HG02642 (cell line): ENCODE data around the gene LYPD6B.

Experiments
- ATAC-seq: cut with Tn5 transposase; IDR thresholded peaks from one replicate; pipeline ENCODE4 v1.9.1; 2021; ENCODE audit warnings: mild to moderate bottlenecking; ENCODE audit not compliant: unreplicated experiment, poor library complexity

LYPD6B gene

GRCh38 chr2:149183187-149183586 lies 144.7 kb downstream of the LYPD6B start:
- no peak for ATAC-seq

GRCh38 chr2:149184991-149185390 lies 146.5 kb downstream of the LYPD6B start:
- ATAC-seq: no peak

DNA sequence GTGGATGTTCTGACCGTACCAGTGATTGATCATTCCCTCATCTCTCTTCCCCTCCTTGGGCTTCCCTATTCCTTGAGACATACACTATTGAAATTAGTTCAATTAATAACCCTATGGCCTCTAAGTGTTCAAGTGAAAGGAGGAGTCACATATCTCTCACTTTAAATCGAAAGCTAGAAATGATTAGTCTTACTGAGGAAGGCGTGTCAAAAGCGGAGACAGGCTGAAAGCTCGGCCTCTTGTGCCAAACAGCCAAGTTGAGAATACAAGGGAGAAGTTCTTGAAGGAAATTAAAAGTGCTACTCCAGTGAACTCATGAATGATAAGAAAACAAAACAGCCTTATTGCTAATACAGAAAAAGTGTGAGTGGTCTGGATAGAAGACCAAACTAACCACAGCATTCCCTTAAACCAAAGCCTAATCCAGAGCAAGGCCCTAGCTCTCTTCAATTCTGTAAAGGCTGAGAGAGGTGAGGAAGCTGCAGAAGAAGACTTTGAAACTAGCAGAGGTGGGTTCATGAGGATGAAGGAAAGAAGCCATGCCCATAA lies 147.5 kb downstream of the LYPD6B start:
- ATAC-seq: no peak

GRCh38 chr2:149187057-149187456 lies 148.6 kb downstream of the LYPD6B start:
- no peak for ATAC-seq

DNA sequence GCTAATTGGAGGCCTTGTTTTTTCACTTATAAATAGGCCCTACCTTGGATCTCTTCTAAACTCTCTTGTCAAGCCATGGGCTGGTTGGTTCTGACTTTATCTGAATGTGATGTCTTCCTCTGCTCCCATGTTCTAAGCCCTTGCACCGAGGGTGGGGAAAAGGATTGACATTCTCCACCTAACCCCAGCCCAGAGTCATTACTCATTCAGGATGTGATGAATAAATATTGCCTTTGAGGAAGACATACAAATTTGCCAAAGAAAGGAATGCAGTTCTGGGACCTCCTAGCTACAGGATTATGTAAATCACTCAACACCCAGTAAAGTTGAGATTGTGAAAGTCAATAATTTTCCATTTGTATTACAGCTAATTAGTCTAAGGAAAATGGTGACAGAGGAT lies 149.8 kb downstream of the LYPD6B start:
- no peak for ATAC-seq

GRCh38 chr2:149189769-149190168 lies 151.3 kb downstream of the LYPD6B start:
- ATAC-seq: no peak

- ATAC-seq: no peak
These were observed 153.4 kb downstream of the LYPD6B start for GRCh38 chr2:149191915-149192314.

GRCh38 chr2:149192427-149192826 lies 153.9 kb downstream of the LYPD6B start:
- ATAC-seq: no peak

DNA sequence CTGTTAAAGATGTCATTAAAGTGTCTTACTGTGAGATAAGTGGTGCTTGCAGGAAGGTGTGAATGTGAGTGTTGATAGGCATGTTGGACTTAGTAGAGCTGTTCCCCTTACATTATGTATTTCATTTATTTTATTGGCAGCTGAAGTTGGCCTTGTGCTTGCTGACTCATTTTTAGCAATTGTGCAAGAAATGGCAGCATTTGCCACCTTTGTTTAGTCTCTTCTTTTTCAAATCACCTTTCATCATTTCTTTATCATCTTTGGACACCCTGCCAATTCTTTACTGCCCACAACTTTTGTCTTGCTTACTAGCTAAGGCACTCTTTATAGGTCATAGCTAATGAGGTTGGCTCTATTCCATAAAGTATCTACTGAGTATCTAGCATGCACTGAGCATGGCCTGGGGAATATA lies 161.6 kb downstream of the LYPD6B start:
- ATAC-seq: no peak

- no peak for ATAC-seq
These were observed 166.2 kb downstream of the LYPD6B start for GRCh38 chr2:149204686-149205085.

DNA sequence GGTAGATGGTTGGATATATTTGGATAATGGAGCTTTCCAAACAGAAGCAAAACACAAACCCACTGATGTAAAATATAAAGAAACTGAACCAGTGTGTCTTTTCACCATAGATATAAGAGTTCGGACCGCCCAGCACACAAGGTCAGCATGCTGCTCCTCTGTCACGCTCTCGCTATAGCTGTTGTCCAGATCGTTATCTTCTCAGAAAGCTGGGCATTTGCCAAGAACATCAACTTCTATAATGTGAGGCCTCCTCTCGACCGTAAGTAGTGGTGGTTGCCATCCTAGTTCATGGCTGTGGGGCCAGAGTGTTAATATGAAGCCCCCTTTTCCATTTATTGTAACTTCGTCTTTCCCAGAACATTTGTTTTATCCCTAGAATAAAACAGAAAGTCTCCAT lies 166.6 kb downstream of the LYPD6B start:
- ATAC-seq: no peak

GRCh38 chr2:149213764-149214493 lies 175.4 kb downstream of the LYPD6B start:
- ATAC-seq: no peak

- no peak for ATAC-seq
These were observed 180.0 kb downstream of the LYPD6B start for GRCh38 chr2:149218497-149218896.

DNA sequence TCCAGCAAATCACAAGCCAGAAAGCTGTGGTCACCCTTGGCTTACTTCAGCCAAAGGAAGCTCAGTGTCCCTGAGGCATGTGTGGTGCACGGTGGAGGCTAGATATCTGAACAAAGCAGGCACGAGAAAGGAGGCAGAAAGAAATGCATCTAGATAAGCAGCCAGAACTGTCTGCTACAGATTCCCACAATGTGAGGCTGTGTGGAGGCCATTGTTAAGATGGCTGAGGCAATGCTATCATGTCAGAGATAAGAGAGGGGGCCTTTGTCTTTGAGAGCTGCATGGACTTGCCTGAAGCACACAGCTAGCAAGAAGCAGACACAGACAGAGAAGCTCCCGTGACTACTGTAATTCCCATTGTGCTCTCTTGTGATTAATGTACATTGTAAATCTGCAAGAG lies 181.4 kb downstream of the LYPD6B start:
- ATAC-seq: no peak

DNA sequence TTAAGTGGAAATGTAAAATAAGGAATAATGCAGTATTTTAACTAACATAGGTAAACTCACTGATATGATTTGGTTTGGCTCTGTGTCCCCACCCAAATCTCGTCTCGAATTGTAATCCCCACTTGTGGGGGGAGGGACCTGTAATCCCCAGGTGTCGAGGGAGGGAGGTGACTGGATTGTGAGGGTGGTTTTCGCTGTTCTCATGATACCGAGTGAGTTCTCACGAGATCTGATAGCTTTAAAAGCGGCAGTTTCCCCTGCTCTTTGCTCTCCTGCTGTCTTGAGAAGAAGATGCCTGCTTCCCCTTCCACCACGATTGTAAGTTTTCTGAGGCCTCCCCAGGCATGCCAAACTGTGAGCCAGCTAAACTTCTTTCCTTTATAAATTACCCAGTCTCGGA lies 182.5 kb downstream of the LYPD6B start:
- no peak for ATAC-seq

- no peak for ATAC-seq
These were observed 183.4 kb downstream of the LYPD6B start for GRCh38 chr2:149221898-149222297.

GRCh38 chr2:149223472-149224095 lies 185.1 kb downstream of the LYPD6B start:
- no peak for ATAC-seq

GRCh38 chr2:149224543-149224942 lies 186.0 kb downstream of the LYPD6B start:
- no peak for ATAC-seq

DNA sequence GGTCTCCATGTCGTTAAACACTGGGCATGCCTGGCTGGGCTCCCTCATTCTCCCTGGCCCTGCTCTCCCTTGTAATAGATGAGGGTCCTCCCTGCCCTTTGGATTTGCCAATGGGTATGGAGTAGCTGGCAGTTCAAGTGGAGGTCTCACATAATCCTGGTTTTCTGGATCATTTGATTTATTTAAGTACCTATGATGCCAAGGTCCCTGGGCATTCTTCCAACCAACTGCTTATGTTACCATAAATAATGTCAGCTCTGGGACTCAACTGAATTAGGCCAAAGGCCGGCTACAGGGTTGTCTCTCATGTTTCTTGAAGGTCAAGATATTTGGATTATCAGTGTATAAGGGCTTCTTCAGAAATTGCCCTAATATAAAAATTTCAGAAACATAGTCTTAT lies 186.9 kb downstream of the LYPD6B start:
- ATAC-seq: no peak

DNA sequence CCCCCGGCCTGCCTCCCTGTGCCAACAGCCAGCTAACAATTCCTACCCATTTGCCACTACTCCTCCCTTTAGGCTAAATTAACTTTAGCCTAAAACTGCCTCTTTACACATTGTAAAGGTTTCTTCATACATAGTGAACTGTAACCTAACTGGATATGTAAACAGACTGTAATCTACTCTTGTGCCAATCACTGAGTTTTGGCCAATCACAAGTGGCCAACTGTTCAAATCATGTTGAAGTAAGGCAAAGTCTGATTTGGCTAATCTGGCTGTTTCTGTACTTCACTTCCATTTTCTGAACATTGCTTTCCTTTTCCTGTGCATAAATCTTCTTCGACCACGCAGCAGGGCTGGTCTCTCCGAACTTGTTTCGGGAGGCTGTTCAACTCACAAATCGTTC lies 188.3 kb downstream of the LYPD6B start:
- no peak for ATAC-seq

- no peak for ATAC-seq
These were observed 197.4 kb downstream of the LYPD6B start for GRCh38 chr2:149235816-149236375.

DNA sequence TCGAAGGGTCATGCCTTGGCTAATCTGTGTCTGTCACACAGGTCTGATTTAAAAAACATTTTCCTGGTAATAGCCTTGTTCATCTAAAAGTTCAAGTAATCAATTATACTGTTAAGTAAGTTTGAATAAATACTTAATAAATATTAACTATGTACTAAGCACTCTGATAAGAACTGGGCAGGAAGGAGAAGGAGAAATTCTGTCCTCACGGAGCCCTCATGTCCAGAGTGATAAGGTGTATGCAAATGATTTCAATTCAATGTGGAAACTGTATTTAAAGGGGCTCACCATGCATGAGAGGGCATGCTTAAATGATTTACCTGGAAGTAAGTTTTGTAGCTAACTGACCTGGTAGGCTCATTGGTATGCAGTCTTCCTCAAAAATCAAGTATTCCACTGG lies 197.9 kb downstream of the LYPD6B start:
- no peak for ATAC-seq
